ENCODE data around the gene FAM241B.

DNA sequence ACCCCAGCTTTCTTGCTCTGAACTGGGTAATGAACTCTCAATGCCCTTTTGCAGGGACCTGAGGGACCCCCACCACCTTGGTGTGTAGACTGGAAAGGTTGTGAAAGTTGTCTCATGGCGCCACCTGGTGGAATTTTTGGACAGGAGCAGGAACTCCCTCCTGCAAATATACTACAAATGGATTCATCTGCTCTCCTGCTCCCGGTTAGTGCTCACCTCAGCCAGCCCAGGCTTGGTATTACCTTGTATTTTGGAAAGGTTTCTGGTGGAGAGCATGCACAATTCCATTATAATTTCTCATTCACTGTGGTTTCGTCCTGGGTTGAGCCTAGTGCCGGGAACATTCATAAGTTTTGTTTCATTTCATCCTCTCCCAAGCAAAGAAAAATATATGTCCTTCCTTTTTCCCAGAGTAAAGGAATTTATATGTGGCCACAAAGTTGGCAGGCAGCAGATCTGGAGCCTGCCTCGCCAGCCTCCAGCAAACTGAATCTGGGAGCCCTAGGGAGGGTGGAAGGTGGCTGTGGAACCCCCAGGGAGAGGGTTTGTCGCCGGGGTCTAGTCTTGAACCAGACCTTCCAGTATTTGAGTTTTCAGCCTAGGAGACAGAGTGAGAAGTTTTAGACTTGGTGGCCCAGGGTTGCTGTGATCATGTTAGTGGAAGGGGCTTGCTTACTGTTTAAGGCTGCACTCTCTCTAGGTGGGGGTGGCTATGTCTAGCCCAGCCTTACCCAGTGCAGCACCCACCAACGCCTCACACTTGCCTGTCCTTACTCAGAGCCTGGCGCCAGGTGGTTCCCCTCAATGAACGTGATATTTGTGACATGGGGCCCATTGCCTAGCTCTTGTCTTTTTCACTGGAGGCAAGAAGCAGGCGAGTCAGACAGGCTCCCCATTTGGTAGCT is 9.5 kb downstream of the FAM241B start:
- TF ChIP-seq EP300 (IDR thresholded peaks at IDR 0.05), result no peak
- TF ChIP-seq, protein P1, sequence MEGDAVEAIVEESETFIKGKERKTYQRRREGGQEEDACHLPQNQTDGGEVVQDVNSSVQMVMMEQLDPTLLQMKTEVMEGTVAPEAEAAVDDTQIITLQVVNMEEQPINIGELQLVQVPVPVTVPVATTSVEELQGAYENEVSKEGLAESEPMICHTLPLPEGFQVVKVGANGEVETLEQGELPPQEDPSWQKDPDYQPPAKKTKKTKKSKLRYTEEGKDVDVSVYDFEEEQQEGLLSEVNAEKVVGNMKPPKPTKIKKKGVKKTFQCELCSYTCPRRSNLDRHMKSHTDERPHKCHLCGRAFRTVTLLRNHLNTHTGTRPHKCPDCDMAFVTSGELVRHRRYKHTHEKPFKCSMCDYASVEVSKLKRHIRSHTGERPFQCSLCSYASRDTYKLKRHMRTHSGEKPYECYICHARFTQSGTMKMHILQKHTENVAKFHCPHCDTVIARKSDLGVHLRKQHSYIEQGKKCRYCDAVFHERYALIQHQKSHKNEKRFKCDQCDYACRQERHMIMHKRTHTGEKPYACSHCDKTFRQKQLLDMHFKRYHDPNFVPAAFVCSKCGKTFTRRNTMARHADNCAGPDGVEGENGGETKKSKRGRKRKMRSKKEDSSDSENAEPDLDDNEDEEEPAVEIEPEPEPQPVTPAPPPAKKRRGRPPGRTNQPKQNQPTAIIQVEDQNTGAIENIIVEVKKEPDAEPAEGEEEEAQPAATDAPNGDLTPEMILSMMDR (IDR thresholded peaks at IDR 0.05), result peak; percentile 73 to 85 (median 82)
